IgD-negative memory B cell (primary cell): ENCODE results near the gene GRIK3. TPM values are rescaled to one million over a fixed set of nuclear protein-coding genes. Genes with fewer than 3 reads are reported as not detected.

Experiments used
- H3K27ac Mint-ChIP-seq, 3 donors: one replicate each; pipeline ENCODE4 v1.8.0; 2020 to 2022; ENCODE audit warnings: mild to moderate bottlenecking in 3 of 3, mixed read lengths in 3 of 3, moderate library complexity in 1 of 3
- H3K27me3 Mint-ChIP-seq: one replicate; pipeline ENCODE4 v1.8.0; 2021; ENCODE audit warnings: mixed read lengths
- H3K36me3 Mint-ChIP-seq: one replicate; pipeline ENCODE4 v1.8.0; 2020; ENCODE audit warnings: mild to moderate bottlenecking, mixed read lengths
- H3K4me1 Mint-ChIP-seq, 3 donors: one replicate each; pipeline ENCODE4 v1.8.0; 2020 to 2022; ENCODE audit warnings: mixed read lengths in 3 of 3, mild to moderate bottlenecking in 1 of 3
- H3K4me3 Mint-ChIP-seq, 4 donors: one replicate each; pipeline ENCODE4 v1.8.0; 2020 to 2022; ENCODE audit warnings: mild to moderate bottlenecking in 4 of 4, mixed read lengths in 4 of 4, moderate library complexity in 3 of 4
- H3K9me3 Mint-ChIP-seq, 3 donors: one replicate each; pipeline ENCODE4 v1.8.0; 2020 to 2021; ENCODE audit warnings: mixed read lengths in 3 of 3, mild to moderate bottlenecking in 1 of 3
- polyA plus RNA-seq: library from polyadenylated mRNA; unstranded; fragments of 300-500 nt; fragmentation: Illumina TruSeq; gene quantifications from one replicate; pipeline ENCODE4 v1.2.3, GENCODE V29; 2021

GRIK3 gene
- polyA plus RNA-seq, 1 donor from 2014 or later: 0.56 TPM

DNA sequence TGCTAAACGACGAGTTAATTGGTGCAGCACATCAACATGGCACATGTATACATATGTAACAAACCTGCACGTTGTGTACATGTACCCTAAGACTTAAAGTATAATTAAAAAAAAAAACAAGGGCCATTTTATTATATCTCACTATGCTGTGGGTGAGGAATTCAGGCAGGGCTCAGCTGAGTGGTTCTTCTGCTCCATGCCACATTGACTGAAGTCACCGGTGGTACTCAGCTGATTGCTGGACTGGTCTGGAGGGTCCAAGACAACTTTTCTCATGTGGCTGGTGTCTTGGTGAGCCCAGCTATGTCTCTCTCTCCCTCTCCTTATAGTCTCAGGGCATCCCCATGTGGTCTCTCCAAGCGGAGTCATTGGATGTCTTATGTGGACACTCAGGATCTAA, 275.0 kb downstream of the GRIK3 start:
- H3K27ac Mint-ChIP-seq: no peak overlapping the region
- no peaks in the 10 kb centered on the region for H3K36me3 Mint-ChIP-seq
- H3K27me3 Mint-ChIP-seq: peaks cover 3% of the 10 kb centered on the region
- peaks cover 0 to 2% (median 0%) of the 10 kb centered on the region in 3 donors for H3K4me1 Mint-ChIP-seq
- H3K9me3 Mint-ChIP-seq: peaks cover 0 to 2% (median 0%) of the 10 kb centered on the region in 3 donors
- H3K4me3 Mint-ChIP-seq: no peak overlapping the region

DNA sequence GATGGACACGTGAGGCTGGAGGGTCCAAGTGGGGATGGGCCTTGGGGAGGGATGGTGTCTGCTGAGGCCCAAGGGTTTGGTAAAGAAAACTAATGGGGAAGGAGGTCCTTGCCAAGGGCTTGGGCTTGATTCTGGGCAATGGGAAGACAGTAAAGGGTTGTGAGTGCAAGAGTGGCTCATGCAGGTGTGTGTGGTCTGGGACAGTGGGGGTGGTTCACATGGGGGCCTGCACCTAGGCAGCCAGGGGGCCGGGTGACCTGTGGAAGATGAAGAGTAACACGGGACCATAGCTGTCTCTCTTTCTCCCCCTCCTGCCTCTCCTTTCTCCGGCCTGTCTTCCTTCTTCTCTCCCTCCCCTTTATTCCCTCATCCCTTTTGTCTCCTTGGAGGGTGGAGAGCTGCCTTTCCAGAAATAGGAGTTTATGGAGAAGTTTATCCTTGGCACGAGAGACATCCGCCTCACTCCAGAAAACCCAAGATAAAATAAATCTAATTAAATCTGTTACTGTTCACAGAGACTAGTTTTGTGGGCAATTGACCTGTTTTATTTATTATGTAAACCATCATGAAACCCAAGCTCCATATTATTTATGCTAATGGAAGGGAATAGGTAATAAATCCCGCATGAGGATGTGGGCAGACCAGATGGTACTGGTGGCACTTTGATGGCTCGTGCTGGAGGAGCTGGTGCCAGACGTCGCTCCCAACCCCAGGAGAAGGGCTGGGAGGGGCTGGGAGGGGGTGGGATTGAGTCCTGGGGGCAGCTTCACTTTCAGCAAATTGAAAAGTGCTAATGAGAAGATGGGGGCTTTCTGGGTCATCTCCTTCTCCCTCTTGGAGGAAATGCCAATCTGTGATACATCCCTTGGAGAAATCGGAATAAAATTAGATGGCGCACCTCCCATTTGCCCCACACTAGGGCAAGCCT, 278.7 kb downstream of the GRIK3 start:
- Mint-ChIP-seq H3K36me3 (no peaks in the 10 kb centered on the region), H3K4me3 (peak overlapping the region in 1 of 4 donors; percentile 42), H3K4me1 (peaks cover 0 to 2% (median 0%) of the 10 kb centered on the region in 3 donors), H3K27me3 (peaks cover 10% of the 10 kb centered on the region), H3K27ac (no peak overlapping the region), H3K9me3 (peaks cover 0 to 2% (median 0%) of the 10 kb centered on the region in 3 donors)

GRCh38 chr1:36754366-36754765, 279.9 kb downstream of the GRIK3 start:
- no peaks in the 10 kb centered on the region for H3K36me3 Mint-ChIP-seq
- peaks cover 9% of the 10 kb centered on the region for H3K27me3 Mint-ChIP-seq
- peaks cover 0 to 2% (median 0%) of the 10 kb centered on the region in 3 donors for H3K4me1 Mint-ChIP-seq
- no peak overlapping the region for H3K4me3 Mint-ChIP-seq
- H3K27ac Mint-ChIP-seq: no peak overlapping the region
- no peaks in the 10 kb centered on the region for H3K9me3 Mint-ChIP-seq

DNA sequence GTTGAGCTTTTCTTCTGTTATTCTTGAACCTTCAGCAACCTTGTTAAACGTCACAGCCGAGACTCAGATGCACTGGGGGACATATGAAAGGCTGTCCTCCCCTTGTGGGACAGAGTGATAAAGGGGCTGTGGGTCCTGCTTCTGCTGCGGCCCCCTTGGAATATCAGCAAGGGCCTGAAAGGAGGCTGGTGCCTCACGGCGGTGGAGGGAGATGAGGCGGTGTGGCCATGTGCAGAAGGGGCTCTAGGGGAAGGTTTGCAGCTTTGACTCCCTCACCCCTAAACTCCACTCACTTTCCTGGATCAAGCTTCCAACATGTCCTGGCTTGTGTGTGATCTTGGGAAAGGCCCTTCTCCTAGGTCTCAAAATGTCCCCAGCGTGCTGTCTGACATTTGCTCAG, 280.9 kb downstream of the GRIK3 start:
- H3K9me3 Mint-ChIP-seq: no peaks in the 10 kb centered on the region
- H3K4me1 Mint-ChIP-seq: peaks cover 0 to 2% (median 0%) of the 10 kb centered on the region in 3 donors
- no peaks in the 10 kb centered on the region for H3K36me3 Mint-ChIP-seq
- H3K27ac Mint-ChIP-seq: no peak overlapping the region
- no peak overlapping the region for H3K4me3 Mint-ChIP-seq
- peaks cover 12% of the 10 kb centered on the region for H3K27me3 Mint-ChIP-seq

- peaks cover 0 to 2% (median 0%) of the 10 kb centered on the region in 3 donors for H3K4me1 Mint-ChIP-seq
- peaks cover 12% of the 10 kb centered on the region for H3K27me3 Mint-ChIP-seq
- no peak overlapping the region for H3K4me3 Mint-ChIP-seq
- H3K36me3 Mint-ChIP-seq: no peaks in the 10 kb centered on the region
- no peak overlapping the region for H3K27ac Mint-ChIP-seq
- H3K9me3 Mint-ChIP-seq: no peaks in the 10 kb centered on the region
Measured at GRCh38 chr1:36752891-36753361, 281.4 kb downstream of the GRIK3 start.

DNA sequence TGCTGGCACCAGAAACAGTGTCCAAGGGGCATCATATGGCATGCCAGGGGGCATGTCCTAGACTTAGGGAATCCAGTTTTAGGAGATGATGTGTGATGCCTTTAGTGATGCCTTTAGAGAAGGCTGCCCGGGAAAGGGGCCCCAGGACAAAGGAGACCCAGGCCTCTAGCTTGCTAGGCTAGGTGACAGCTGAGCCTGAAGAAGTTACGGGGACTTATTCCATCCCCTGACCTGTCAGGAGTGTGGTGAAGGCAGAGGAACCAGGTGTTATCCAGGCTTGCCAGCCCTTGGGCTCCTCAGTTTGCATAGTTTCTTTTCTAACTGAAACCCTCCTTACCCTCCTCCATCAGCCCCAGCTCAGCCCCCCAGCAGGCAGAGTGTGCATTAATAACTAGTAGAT, 281.9 kb downstream of the GRIK3 start:
- no peaks in the 10 kb centered on the region for H3K36me3 Mint-ChIP-seq
- peaks cover 12% of the 10 kb centered on the region for H3K27me3 Mint-ChIP-seq
- no peak overlapping the region for H3K4me3 Mint-ChIP-seq
- H3K27ac Mint-ChIP-seq: no peak overlapping the region
- H3K4me1 Mint-ChIP-seq: peaks cover 0 to 2% (median 0%) of the 10 kb centered on the region in 3 donors
- H3K9me3 Mint-ChIP-seq: no peaks in the 10 kb centered on the region

DNA sequence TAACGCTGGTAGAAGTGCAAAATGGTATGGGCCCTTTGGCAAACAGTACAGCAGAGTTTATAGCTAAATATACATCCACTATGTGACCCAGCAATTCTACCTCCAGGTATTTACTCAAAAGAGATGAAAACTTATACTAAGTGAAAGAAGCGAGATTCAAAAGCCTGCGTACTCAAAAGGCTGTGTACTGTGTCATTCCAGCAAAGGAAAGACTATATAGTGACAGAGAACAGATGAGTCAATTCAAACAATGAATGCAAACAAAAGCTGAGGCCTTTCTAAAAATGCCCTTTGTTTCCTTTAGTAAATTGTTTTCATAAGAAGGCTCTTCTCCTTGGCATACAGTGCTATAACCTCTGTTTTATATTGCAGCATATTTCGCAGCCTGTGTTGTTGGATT, 282.8 kb downstream of the GRIK3 start:
- Mint-ChIP-seq H3K9me3 (no peaks in the 10 kb centered on the region), H3K4me1 (peaks cover 0 to 2% (median 0%) of the 10 kb centered on the region in 3 donors), H3K27me3 (peaks cover 14% of the 10 kb centered on the region), H3K36me3 (no peaks in the 10 kb centered on the region), H3K4me3 (no peak overlapping the region), H3K27ac (no peak overlapping the region)

GRCh38 chr1:36748466-36748865, 285.8 kb downstream of the GRIK3 start:
- Mint-ChIP-seq H3K4me3 (no peak overlapping the region), H3K4me1 (no peaks in the 10 kb centered on the region), H3K9me3 (peaks cover 0 to 1% (median 0%) of the 10 kb centered on the region in 3 donors), H3K36me3 (no peaks in the 10 kb centered on the region), H3K27me3 (peaks cover 19% of the 10 kb centered on the region), H3K27ac (no peak overlapping the region)
